GM12864 (cell line): Measurements from ENCODE around the gene VPS45.

Experiments used
- DNase-seq: peaks from one replicate; pipeline ENCODE4 v3.0.0-alpha.2; 2011; ENCODE audit warnings: low read depth
- H3K4me3 ChIP-seq: 2 replicates; pipeline ENCODE4 v1.5.1; 2011; ENCODE audit warnings: mild to moderate bottlenecking, low read depth, low read length, control low read depth
- TF ChIP-seq, protein P1 (sequence below): IDR thresholded peaks from 2 replicates; pipeline ENCODE4 v1.5.1; 2011; ENCODE audit warnings: low read depth, mild to moderate bottlenecking, moderate library complexity, low read length, control low read depth, inconsistent platforms; ENCODE audit errors: missing control alignments

The VPS45 gene

DNA sequence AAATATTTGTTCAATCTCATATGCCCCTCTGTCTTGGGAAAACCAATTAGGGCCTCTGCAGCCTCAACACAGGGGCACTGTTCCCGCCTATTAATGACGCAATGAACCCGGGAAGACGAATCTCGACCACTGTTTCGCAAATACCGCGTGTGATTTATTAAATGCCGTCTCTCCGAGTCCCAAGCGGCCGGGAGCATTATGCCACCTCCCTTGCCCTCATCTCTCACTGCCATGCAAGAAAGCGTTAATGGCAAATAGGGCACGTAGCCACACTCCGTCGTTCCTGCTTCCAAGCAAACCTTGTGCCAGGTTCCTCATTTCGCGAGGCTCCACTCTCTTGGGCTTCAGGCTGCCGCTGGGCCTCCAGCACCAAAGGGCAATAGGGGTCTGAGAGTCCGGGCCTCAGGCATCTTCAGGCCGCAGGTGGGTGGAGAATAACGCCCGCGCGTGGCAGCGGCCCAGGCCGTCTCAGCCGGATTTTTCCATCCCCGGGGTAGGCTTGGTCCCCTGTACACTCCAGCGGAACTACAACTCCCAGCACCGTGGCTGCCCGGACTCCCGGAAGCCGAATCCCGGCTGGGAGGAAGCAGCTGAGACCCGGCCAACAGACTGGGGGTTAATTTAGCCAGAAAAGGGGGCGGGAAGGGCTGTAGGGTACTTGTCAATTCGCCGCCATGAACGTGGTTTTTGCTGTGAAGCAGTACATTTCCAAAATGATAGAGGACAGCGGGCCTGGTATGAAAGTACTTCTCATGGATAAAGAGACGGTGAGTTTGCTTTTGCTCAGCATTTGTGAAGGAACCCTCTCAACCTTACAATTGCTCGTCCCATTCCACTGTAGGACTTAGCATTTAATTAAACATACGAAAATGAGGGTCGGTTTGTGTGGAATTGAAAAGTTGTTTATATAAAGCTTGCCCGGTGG lies at the start of gene VPS45:
TSS of gene VPS45 (plus strand) at position 593 of the 925 bp plus-strand sequence. CDS start at position 675, 82 bp downstream.
- H3K4me3 ChIP-seq = peak within 1 kb of the TSS; percentile 86
- TF ChIP-seq, protein P1, sequence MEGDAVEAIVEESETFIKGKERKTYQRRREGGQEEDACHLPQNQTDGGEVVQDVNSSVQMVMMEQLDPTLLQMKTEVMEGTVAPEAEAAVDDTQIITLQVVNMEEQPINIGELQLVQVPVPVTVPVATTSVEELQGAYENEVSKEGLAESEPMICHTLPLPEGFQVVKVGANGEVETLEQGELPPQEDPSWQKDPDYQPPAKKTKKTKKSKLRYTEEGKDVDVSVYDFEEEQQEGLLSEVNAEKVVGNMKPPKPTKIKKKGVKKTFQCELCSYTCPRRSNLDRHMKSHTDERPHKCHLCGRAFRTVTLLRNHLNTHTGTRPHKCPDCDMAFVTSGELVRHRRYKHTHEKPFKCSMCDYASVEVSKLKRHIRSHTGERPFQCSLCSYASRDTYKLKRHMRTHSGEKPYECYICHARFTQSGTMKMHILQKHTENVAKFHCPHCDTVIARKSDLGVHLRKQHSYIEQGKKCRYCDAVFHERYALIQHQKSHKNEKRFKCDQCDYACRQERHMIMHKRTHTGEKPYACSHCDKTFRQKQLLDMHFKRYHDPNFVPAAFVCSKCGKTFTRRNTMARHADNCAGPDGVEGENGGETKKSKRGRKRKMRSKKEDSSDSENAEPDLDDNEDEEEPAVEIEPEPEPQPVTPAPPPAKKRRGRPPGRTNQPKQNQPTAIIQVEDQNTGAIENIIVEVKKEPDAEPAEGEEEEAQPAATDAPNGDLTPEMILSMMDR = peak; percentile 59

DNA sequence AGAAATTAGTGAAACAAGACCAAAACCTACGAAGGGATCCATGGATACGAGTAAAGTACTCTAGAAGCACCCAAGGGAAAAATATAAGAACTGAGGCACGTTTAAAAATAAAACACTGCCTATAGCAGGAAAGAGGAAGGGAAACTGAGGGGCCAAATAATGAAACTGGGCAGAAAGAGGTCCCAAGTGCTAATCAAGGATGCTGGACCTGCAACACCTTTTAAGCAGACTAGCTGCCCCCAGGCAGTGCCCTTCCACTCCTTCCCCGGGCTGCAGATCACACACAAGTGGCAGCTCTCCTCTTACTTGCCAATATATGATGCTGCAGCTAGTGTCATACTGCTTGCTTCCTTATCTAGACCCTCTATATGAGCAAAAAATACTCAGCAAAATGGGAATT lies 49.4 kb upstream of the VPS45 start:
- TF ChIP-seq, protein P1 = no peak
- DNase-seq = no peak
- H3K4me3 ChIP-seq = no peak overlapping the region; the same call in 1 of the 2 replicates

More for the DNA sequence above, at the start of gene VPS45:
- peak; percentile 84 for DNase-seq

- no peak for DNase-seq
- H3K4me3 ChIP-seq = no peak overlapping the region
- TF ChIP-seq, protein P1 = no peak
Observed at GRCh38 chr1:150020711-150021110, 46.9 kb upstream of the VPS45 start.

DNA sequence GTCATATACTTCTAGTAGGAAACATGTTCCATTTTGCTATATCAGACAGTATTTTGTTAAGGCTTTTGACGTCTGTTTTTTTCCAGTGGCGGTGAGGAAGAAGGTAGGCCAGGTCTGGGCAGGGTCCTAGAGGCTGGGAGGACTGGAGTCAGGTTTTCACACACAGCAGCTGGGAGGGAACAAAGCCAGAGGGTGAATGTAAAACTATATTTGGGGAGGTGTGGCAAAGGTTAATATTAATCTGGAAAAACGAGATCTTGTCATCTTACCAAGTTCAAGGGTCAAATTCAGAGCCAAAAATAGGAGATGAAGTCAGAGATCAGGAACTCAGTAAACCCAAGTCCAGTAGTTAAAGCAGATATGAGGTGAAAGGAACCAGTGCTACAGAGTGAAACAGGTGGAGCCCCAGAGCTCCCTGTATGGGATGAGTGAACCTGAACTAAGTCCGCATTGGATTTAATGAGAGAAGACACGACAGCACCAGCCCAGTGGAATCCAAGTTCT lies 46.3 kb upstream of the VPS45 start:
- no peak for DNase-seq
- TF ChIP-seq, protein P1 = no peak
- H3K4me3 ChIP-seq = no peak overlapping the region

GRCh38 chr1:150022357-150022756 lies 45.2 kb upstream of the VPS45 start:
- DNase-seq = no peak
- TF ChIP-seq, protein P1 = no peak
- H3K4me3 ChIP-seq = no peak overlapping the region

DNA sequence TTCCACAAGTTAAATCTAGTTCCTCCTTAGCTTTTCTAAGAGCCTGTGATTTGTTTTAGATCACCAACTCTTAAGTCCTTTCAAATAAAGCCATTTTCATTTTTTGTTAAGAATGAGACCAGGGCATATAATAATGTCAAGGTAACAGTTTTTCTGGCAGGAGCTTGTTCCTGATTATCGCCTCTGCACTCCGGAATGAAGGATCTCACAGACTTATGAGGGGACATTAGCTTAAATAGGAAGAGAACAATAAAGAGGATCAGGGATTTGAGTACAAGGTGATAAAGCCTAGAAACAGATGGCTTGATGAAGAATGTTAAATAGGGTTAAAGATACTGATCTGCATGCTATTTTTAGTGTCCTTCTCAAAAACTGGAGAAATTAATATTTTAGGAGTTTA lies 43.4 kb upstream of the VPS45 start:
- no peak overlapping the region for H3K4me3 ChIP-seq
- TF ChIP-seq, protein P1 = no peak
- DNase-seq = no peak

- no peak overlapping the region for H3K4me3 ChIP-seq
- no peak for DNase-seq
- TF ChIP-seq, protein P1 = no peak
Observed at GRCh38 chr1:150028322-150028721, 39.3 kb upstream of the VPS45 start.
